ENCODE measurements around the gene ZSCAN20.

DNA sequence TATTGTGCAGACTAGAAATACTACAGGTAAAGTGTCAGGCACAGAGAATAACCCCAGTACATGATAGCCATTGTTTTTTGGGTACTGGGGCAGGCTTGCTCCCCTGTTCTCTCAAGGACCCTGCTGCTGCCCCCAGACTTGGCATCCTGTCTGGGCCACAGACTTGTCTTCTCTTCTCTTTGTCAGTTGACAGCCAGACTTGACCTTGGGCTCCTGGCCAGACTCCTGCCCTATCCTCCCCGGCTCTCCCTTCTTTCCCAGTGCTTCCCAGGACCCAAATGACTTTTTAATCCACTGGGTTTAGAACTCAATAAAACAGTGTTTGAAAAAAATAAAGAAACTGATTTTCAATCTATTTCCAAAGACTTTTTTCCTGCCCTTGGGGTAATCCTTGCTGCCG is 43.2 kb downstream of the ZSCAN20 start:
- TF ChIP-seq, protein P1, sequence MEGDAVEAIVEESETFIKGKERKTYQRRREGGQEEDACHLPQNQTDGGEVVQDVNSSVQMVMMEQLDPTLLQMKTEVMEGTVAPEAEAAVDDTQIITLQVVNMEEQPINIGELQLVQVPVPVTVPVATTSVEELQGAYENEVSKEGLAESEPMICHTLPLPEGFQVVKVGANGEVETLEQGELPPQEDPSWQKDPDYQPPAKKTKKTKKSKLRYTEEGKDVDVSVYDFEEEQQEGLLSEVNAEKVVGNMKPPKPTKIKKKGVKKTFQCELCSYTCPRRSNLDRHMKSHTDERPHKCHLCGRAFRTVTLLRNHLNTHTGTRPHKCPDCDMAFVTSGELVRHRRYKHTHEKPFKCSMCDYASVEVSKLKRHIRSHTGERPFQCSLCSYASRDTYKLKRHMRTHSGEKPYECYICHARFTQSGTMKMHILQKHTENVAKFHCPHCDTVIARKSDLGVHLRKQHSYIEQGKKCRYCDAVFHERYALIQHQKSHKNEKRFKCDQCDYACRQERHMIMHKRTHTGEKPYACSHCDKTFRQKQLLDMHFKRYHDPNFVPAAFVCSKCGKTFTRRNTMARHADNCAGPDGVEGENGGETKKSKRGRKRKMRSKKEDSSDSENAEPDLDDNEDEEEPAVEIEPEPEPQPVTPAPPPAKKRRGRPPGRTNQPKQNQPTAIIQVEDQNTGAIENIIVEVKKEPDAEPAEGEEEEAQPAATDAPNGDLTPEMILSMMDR (IDR thresholded peaks at IDR 0.05; ENCODE audit: low read depth, low read length, missing input control): no peak
- TF ChIP-seq TAF1 (conservative IDR thresholded peaks at IDR 0.05) (no peak), NR2F2 (IDR thresholded peaks at IDR 0.05) (no peak), RAD21 (IDR thresholded peaks at IDR 0.05) (no peak), JUND (IDR thresholded peaks at IDR 0.05) (no peak), FOXA1 (IDR thresholded peaks at IDR 0.05) (no peak)
- TF ChIP-seq, protein P2, sequence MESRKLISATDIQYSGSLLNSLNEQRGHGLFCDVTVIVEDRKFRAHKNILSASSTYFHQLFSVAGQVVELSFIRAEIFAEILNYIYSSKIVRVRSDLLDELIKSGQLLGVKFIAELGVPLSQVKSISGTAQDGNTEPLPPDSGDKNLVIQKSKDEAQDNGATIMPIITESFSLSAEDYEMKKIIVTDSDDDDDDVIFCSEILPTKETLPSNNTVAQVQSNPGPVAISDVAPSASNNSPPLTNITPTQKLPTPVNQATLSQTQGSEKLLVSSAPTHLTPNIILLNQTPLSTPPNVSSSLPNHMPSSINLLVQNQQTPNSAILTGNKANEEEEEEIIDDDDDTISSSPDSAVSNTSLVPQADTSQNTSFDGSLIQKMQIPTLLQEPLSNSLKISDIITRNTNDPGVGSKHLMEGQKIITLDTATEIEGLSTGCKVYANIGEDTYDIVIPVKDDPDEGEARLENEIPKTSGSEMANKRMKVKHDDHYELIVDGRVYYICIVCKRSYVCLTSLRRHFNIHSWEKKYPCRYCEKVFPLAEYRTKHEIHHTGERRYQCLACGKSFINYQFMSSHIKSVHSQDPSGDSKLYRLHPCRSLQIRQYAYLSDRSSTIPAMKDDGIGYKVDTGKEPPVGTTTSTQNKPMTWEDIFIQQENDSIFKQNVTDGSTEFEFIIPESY (IDR thresholded peaks at IDR 0.05): no peak
- TF ChIP-seq, protein P3, sequence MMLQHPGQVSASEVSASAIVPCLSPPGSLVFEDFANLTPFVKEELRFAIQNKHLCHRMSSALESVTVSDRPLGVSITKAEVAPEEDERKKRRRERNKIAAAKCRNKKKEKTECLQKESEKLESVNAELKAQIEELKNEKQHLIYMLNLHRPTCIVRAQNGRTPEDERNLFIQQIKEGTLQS (IDR thresholded peaks at IDR 0.05): no peak

Measured in liver (tissue), 3 donors.